ENCODE results near the gene GASK1A. TPM values are rescaled to one million over a fixed set of nuclear protein-coding genes. Genes with fewer than 3 reads are reported as not detected.
"Not testable (repeated sequence)": the region's sequence is repeated elsewhere in the genome, so short reads cannot be mapped to it uniquely, and the experiment has no call there.

GASK1A gene
- total RNA-seq, 1 experiment from 2014 or later, result not detected

DNA sequence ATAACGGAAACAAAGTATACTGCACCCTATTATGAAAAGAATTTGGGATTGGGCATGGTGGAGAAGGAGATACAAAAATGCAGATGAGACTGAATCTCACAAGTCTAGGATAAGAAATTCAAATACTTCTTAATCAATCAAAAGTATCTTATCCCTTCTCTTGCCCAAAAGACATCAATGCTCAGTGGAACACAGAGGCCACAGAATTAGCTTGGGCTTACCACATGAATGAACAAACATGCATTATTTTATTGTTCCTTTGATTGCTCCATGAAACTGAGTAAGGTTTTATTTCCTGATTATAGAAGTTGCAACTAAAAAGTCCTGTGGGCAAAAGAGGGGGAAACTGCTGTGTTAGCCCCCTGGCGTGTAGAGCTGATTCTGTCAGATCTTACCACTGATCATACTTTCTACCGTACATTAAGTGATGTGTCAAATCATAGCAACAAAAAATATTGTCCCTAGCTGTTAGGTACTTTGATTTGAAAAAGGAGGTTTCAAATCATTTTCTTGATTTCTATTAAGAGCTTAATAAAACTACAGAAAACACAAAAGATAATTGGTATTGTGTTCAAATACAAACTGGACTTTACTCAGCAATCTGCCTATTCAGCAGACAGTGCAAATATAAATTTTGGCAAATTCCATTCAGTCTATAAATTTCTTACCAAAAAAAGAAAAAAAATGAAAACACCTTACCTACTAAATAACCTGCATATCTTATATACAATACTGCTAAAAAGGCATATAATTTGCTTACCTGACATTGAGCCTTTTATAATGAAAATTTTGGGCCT, 7.9 kb upstream of the GASK1A start:
- Histone ChIP-seq H3K36me3 (no peaks in the 10 kb centered on the region), H3K4me1 (no peaks in the 10 kb centered on the region), H3K27ac (no peak overlapping the region), H3K4me3 (no peak overlapping the region), H3K9me3 (replicated peaks) (no peaks in the 10 kb centered on the region), H3K27me3 (no peaks in the 10 kb centered on the region)
- no peak for DNase-seq

DNA sequence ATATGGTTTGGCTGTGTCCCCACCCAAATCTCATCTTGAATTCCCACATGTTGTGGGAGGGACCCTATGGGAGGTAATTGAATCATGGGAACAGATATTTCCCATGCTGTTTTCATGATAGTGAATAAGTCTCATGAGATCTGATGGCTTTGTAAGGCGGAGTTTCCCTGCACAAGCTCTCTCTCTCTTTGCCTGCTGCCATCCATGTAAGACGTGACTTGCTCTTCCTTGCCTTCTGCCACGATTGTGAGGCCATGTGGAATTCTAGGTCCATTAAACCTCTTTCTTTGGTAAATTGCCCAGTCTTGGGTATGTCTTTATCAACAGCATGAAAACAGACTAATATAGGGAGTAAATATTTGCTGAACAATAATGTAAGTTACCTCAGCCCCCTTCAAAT, 4.2 kb upstream of the GASK1A start:
- not testable (repeated sequence) for H3K36me3 ChIP-seq; DNase-seq; H3K27me3 ChIP-seq; H3K9me3 ChIP-seq (replicated peaks); H3K4me3 ChIP-seq; H3K4me1 ChIP-seq; H3K27ac ChIP-seq

DNA sequence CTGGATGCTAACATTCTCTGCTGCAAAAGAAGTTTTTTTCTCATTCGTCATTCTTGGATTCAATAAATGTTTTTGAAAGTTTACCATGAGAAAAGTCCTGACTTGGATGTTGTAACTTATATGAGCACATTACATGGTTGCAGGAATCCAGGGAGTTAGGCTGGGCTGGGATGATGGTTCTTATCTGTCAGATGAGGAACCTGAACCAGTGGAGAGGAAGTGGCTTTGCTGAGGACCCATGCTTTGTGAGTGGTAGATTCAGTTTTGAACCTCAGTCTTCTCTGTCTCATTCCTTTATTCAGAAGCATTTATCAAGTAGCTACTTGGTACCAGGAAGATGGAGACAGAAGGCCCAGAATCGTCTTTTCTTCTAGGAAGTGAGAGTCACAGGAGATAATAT, 3.7 kb upstream of the GASK1A start:
- H3K9me3 ChIP-seq (replicated peaks), result no peaks in the 10 kb centered on the region
- H3K27me3 ChIP-seq, result no peaks in the 10 kb centered on the region
- no peaks in the 10 kb centered on the region for H3K36me3 ChIP-seq
- no peak overlapping the region for H3K27ac ChIP-seq
- H3K4me3 ChIP-seq, result no peak overlapping the region
- no peaks in the 10 kb centered on the region for H3K4me1 ChIP-seq
- DNase-seq, result no peak

DNA sequence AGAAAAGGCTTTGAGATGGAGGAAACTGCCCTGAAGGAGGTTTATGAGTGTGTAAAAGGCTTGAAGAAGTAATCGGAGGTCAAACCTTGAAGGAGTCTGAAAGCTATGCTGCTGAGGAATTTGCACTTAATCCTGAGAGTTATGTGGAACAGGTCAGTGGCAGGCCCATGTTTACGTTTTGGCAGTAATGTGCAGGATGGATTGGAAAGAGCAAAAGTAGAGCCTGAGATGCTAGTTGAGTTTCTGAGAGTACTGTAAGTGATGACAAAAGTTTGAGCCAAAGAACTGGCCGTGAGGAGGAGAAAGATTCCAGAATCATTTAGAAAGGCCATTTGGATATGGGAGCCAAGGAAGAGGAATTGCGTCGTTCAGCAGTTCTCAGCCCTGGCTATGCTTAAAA, 3.2 kb upstream of the GASK1A start:
- no peaks in the 10 kb centered on the region for H3K36me3 ChIP-seq
- no peaks in the 10 kb centered on the region for H3K9me3 ChIP-seq (replicated peaks)
- no peaks in the 10 kb centered on the region for H3K27me3 ChIP-seq
- H3K4me3 ChIP-seq, result no peak overlapping the region
- no peaks in the 10 kb centered on the region for H3K4me1 ChIP-seq
- H3K27ac ChIP-seq, result no peak overlapping the region
- DNase-seq, result no peak

DNA sequence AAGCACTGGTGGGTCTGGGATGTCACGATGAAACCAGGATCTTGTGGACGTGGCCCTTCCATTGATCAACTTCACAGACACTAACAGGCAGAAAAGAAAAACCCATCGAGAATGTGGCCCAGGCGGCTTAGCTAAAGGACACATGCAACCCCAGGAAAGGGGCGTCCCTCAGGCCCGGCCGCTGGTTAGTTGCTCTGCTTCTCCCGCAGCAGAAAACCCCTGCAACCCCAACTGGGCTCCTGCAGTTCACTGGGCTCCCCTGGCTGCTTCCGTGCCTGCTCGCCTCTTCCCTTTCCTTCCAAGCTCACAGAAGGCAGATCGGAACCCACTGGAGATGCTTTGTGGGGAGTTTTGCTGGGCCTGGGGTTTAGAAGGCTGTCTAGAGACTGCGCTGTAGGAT, 1.1 kb downstream of the GASK1A start:
- no peak overlapping the region for H3K27ac ChIP-seq
- no peaks in the 10 kb centered on the region for H3K4me1 ChIP-seq
- H3K4me3 ChIP-seq, result no peak overlapping the region
- H3K9me3 ChIP-seq (replicated peaks), result no peaks in the 10 kb centered on the region
- H3K36me3 ChIP-seq, result no peaks in the 10 kb centered on the region
- no peaks in the 10 kb centered on the region for H3K27me3 ChIP-seq
- DNase-seq, result no peak

DNA sequence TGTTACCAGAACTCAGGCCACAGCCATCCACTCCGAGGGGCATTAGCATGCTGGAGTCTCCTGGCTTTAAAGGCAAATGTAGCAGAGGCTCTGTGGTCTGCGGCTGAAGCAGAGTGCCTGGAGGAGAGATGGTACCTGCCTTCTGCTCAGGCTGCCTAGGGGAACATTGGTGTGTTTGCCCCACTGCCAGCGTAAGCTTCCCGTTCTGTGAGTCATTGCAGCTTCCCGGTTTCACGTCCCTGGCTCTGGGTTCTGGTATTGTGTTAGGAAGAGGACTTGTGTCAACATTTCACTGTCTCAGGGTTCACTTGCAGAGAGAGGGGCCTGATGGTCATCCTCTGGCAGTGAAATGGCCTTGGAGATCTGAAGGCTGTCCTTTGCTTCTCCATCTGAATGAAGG, 1.8 kb downstream of the GASK1A start:
- H3K4me1 ChIP-seq, result no peaks in the 10 kb centered on the region
- no peak for DNase-seq
- H3K4me3 ChIP-seq, result no peak overlapping the region
- no peaks in the 10 kb centered on the region for H3K27me3 ChIP-seq
- no peaks in the 10 kb centered on the region for H3K9me3 ChIP-seq (replicated peaks)
- H3K27ac ChIP-seq, result no peak overlapping the region
- H3K36me3 ChIP-seq, result no peaks in the 10 kb centered on the region

DNA sequence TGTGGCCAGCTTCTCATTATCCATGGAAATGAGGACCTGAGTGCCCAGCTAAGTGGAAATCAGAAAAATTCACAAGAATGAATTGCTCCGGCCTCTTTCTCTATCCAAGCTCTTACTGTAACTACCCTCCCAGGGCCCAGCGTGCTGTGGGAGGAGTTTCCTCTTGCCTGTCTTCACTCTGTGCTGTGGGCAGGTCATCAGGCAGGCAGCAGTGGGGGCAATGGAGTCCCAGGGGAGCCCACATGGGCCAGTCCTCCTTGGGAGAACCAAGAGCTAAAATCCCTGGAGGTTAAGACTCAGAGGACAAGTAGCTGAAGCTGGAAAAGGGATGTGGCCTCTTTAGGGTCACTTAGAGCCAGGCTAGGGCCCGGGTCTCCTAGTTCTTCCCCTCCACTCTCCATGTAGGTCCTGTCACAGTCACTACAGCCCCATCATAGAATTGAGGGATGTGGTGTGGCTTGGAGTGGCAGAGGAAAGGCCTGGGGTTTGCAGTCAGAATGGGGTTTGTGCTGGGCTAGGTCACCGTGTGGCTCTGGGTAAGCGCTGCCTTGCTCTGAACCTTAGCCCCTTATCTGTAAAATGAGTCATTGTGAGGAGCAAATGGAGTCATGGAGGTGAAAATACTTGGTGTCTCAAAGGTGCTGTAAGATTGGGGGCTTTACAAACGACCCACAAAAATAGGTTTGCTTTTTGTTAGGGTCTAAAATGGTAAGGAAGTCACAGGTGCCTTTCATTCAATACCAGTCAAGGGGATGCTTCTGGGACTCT, 3.7 kb downstream of the GASK1A start:
- no peaks in the 10 kb centered on the region for H3K27me3 ChIP-seq
- no peak overlapping the region for H3K4me3 ChIP-seq
- no peaks in the 10 kb centered on the region for H3K4me1 ChIP-seq
- no peaks in the 10 kb centered on the region for H3K36me3 ChIP-seq
- H3K27ac ChIP-seq, result no peak overlapping the region
- no peak for DNase-seq
- no peaks in the 10 kb centered on the region for H3K9me3 ChIP-seq (replicated peaks)

DNA sequence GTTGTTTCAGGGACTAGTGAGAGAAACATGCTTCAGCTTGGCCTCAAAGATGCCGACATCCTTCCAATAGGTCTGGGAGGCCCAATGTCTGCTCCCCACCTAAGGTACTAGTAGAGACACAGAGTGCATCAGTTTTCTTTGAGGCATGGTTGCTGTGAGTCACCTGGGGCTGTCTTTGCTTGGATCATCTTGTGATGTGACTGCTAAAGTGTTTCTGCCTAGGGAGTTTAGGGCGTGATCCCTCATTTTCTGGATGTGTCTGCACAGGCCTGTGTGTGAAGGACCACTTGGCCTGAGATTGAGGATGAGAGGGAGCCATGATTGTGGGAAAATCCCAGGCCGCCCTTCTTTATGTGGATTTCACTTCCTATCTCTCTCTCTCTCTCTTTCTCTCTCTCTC, 4.8 kb downstream of the GASK1A start:
- Histone ChIP-seq H3K9me3 (replicated peaks) (no peaks in the 10 kb centered on the region), H3K27ac (no peak overlapping the region), H3K4me1 (no peaks in the 10 kb centered on the region), H3K27me3 (no peaks in the 10 kb centered on the region), H3K4me3 (no peak overlapping the region), H3K36me3 (no peaks in the 10 kb centered on the region)
- DNase-seq, result no peak

DNA sequence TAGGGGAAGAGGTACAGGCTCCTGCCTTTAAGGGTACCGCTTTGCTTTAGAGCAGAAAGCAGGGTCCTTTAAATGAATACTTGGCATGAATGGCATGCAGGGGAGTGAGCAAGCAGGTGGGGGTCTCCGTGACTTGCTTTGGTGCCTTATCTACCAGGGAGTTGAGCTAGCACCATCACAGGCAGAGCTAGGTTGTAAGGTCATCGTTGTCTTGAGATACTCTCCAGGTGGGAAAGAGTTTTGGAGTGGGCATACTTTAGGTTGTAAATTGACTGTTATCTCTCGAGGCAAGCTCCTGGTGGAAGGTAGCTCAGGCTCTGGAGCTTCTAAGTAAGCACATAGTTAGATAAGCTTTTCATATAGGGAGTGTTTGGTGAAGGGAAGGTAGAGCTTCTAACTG, 5.6 kb downstream of the GASK1A start:
- no peaks in the 10 kb centered on the region for H3K9me3 ChIP-seq (replicated peaks)
- DNase-seq, result no peak
- no peaks in the 10 kb centered on the region for H3K27me3 ChIP-seq
- no peaks in the 10 kb centered on the region for H3K36me3 ChIP-seq
- H3K4me3 ChIP-seq, result no peak overlapping the region
- H3K4me1 ChIP-seq, result no peaks in the 10 kb centered on the region
- no peak overlapping the region for H3K27ac ChIP-seq

DNA sequence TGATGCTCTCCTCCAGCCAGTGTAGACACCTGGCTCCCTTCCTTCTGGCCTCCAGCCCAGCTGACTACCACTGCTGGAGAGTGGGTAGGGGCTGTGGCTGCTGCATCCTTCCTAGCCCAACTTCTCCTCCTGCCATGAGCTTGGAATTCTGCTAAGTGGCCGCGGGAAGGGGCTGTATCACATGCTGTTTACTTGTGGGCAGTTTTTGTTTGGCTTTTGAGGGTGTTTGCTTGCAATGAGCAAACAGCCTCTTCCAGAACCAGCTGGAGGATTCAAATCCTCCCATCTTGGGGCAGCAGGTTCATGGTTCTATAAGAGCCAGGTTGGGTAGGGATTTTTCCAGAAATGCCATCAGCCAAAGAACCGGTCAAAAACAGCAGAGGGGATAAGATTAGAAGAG, 9.0 kb downstream of the GASK1A start:
- Histone ChIP-seq H3K27ac (no peak overlapping the region), H3K4me3 (no peak overlapping the region), H3K27me3 (no peaks in the 10 kb centered on the region), H3K9me3 (replicated peaks) (no peaks in the 10 kb centered on the region), H3K4me1 (no peaks in the 10 kb centered on the region), H3K36me3 (no peaks in the 10 kb centered on the region)
- no peak for DNase-seq

DNA sequence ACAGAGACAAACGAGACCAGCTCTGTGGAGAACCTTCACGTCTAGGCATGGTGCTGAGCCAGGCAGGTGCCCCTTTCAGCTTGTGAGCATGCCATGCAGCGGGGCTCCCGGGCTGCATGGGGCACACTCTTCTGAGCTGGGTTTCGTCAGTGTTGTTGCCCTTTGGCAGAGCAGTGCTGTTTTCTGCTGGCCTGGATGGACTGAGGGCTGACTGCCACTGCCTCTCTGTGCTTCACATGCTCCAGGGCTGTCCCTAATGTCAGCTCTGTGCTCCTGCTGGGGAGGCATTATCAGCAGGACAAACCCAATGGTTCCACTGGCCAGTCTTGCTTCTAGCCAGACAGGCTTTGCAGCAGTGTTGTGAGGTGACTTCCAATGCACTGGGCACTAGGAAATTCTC, 9.5 kb downstream of the GASK1A start:
- no peaks in the 10 kb centered on the region for H3K27me3 ChIP-seq
- no peaks in the 10 kb centered on the region for H3K4me1 ChIP-seq
- no peaks in the 10 kb centered on the region for H3K9me3 ChIP-seq (replicated peaks)
- H3K27ac ChIP-seq, result no peak overlapping the region
- no peaks in the 10 kb centered on the region for H3K36me3 ChIP-seq
- no peak for DNase-seq
- no peak overlapping the region for H3K4me3 ChIP-seq

DNA sequence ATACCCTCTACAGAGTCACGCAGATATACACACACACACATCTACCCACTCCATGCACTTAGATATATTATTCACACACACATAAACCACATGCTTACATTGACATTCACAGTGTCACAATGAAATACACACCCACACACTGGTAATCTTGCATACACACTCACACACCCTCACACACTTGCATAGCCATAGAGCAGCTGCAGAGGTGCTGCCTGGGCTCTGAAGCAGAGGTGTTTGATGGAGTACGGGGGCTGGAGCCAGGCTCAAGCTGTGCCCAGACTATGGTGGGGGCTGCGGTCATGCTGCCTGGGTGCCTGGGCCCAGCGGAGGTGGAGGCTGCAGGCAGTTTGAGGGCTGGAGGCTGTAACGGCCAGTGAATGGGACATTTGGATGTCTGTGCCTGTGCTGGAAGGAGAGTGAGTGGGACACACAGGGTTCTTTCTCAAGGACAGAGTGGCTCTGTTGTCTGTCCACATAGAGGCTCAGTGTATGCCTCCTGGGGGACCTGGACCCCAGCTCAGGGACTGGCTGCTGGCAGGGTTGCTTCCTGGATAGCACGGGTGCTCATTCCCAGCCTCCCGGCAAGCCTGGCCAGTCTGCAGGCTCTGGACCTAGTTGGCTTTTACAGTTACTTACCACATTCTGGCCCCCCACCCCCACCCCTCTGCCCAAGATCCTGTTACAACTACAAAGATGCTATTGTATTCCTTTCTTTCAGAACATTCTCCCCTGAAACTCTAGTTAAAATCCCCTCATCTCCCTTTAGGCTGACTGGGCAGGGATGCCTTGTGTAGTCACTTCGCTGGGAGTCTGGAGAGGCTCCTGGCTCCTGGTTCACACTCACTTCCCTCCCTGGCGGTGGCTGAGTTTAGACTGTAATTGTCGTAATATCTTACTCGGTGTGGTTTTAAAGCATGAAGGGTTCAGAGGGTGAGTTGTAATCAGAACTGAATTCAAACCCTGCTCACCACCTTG, 12.5 kb downstream of the GASK1A start:
- no peak overlapping the region for H3K27ac ChIP-seq
- H3K4me1 ChIP-seq, result no peaks in the 10 kb centered on the region
- no peaks in the 10 kb centered on the region for H3K27me3 ChIP-seq
- peak in 1 of 2 experiments; percentile 13 for DNase-seq
- no peaks in the 10 kb centered on the region for H3K9me3 ChIP-seq (replicated peaks)
- no peak overlapping the region for H3K4me3 ChIP-seq
- no peaks in the 10 kb centered on the region for H3K36me3 ChIP-seq

DNA sequence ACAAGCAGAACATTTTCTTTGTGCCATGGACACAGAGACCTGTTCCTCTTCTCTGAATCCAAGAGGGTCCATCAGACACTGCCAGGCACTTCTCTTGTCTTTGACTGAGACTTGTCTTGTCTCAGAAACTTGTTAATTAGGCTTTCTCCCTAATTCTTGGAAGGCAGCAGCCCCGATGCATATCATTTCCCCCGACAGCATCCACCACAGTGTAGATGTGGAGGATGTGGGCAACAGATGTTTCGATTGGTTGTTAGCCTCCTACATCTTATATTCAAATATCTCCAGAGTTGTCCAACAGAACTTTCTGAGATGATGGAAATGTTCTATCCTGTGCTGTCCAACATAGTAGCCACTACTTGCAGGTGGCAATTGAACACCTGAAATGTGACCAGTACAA, 15.5 kb downstream of the GASK1A start:
- no peak for DNase-seq
- Histone ChIP-seq H3K27ac (no peak overlapping the region), H3K4me1 (no peaks in the 10 kb centered on the region), H3K9me3 (replicated peaks) (no peaks in the 10 kb centered on the region), H3K27me3 (no peaks in the 10 kb centered on the region), H3K4me3 (no peak overlapping the region), H3K36me3 (no peaks in the 10 kb centered on the region)

DNA sequence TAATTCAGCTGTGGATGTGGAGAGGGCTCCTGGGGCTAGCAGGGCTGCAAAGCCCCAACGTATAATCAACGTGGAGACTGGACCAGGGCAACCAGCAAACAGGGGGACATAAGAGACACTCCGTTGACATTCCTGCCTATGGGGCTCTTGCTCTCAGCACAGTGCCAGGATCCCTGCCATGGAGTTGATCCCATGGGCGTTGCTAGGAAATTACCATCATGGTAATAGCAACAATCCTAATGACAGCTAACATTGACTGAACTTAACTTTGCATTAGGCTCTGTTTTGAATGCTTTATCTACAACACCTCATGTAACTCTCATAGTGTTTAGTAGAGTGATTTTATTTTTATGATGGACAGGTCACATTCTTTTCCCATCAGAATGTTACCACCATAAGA, 16.9 kb downstream of the GASK1A start:
- no peaks in the 10 kb centered on the region for H3K27me3 ChIP-seq
- no peaks in the 10 kb centered on the region for H3K4me1 ChIP-seq
- no peaks in the 10 kb centered on the region for H3K9me3 ChIP-seq (replicated peaks)
- no peaks in the 10 kb centered on the region for H3K36me3 ChIP-seq
- DNase-seq, result no peak
- H3K27ac ChIP-seq, result no peak overlapping the region
- no peak overlapping the region for H3K4me3 ChIP-seq

DNA sequence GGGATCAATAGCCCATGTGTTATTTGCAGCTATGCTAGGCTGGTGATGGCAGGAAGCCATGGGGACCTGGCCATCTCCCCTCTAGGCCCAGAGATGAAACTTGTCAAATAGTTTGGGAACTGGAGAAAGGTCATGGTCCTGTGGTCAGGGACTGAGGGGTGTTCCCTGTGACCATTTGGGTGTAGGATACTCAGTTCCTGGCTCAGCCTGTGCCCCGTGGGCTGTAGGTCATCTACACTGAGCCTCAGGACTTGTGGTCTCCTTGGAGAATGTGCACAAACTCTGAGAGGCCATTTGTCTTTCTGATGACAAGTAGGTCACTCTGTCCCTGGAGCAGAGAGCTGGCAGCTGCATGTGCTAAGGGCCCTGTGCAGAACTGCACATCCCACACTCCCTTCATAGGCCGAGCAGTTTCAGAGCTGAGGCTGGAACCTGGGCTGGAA, 17.5 kb downstream of the GASK1A start:
- H3K9me3 ChIP-seq (replicated peaks), result no peaks in the 10 kb centered on the region
- H3K27me3 ChIP-seq, result no peaks in the 10 kb centered on the region
- H3K4me3 ChIP-seq, result no peak overlapping the region
- H3K36me3 ChIP-seq, result no peaks in the 10 kb centered on the region
- no peaks in the 10 kb centered on the region for H3K4me1 ChIP-seq
- DNase-seq, result no peak
- no peak overlapping the region for H3K27ac ChIP-seq
